GM12875 (cell line): Measurements from ENCODE around the gene ZNF775.

Source experiments
- H3K4me3 ChIP-seq: one replicate; pipeline ENCODE4 v1.5.1; 2011; ENCODE audit warnings: low read depth, low read length, control low read depth
- TF ChIP-seq, protein P1 (sequence below): IDR thresholded peaks from 2 replicates; pipeline ENCODE4 v1.5.1; 2011; ENCODE audit warnings: low read depth, mild to moderate bottlenecking, control low read depth, inconsistent platforms, low read length, moderate library complexity, borderline replicate concordance; ENCODE audit not compliant: insufficient read depth

ZNF775 gene

DNA sequence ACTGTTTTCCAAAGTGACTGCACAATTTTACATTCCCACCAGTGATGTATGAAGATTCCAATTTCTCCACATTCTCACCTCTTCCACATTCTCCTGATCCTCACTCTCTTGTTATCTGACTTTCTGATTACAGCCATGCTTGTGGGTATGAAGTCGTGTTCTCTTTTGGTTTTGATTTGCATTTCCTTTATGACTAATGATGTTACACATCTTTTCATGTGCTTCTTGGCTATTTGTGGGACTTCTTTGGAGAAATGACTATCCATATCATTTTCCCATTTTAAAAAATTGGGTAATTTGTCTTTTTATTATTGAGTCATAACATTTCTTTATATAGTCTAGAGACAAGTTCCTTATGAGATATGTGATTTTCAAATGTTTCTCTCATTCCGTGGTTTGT lies 60.8 kb downstream of the ZNF775 start:
- H3K4me3 ChIP-seq = no peak overlapping the region
- TF ChIP-seq, protein P1, sequence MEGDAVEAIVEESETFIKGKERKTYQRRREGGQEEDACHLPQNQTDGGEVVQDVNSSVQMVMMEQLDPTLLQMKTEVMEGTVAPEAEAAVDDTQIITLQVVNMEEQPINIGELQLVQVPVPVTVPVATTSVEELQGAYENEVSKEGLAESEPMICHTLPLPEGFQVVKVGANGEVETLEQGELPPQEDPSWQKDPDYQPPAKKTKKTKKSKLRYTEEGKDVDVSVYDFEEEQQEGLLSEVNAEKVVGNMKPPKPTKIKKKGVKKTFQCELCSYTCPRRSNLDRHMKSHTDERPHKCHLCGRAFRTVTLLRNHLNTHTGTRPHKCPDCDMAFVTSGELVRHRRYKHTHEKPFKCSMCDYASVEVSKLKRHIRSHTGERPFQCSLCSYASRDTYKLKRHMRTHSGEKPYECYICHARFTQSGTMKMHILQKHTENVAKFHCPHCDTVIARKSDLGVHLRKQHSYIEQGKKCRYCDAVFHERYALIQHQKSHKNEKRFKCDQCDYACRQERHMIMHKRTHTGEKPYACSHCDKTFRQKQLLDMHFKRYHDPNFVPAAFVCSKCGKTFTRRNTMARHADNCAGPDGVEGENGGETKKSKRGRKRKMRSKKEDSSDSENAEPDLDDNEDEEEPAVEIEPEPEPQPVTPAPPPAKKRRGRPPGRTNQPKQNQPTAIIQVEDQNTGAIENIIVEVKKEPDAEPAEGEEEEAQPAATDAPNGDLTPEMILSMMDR = no peak

GRCh38 chr7:150441524-150441923 lies 62.4 kb downstream of the ZNF775 start:
- TF ChIP-seq, protein P1 = no peak
- no peak overlapping the region for H3K4me3 ChIP-seq

DNA sequence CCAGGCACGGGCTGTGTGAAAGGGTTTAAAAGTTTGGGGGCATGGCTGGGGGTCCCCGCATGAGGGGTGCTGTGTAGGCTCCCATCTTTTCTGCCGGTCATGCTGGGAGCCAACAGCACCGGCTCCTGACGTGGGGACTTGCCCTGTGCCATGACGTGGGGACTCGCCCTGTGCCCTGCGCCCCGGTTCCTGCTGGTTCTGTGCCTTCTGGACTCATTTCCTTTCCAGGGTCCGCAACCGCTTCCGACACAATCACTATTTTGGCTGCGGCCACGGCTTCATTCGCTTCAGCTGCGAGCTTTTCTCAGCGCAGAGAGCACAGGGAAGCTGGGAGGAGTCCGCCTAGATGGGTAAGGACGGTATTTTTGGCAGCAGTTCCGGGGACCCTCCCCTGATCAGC lies 63.7 kb downstream of the ZNF775 start:
- TF ChIP-seq, protein P1 = no peak
- no peak overlapping the region for H3K4me3 ChIP-seq

- TF ChIP-seq, protein P1 = no peak
- no peak overlapping the region for H3K4me3 ChIP-seq
Measured at GRCh38 chr7:150443793-150444540, 64.8 kb downstream of the ZNF775 start.

- TF ChIP-seq, protein P1 = no peak
- no peak overlapping the region for H3K4me3 ChIP-seq
Measured at GRCh38 chr7:150444674-150445365, 65.7 kb downstream of the ZNF775 start.

GRCh38 chr7:150446288-150446938 lies 67.3 kb downstream of the ZNF775 start:
- TF ChIP-seq, protein P1 = no peak
- H3K4me3 ChIP-seq = no peak overlapping the region
